ENCODE results near the gene IVD. TPM values are rescaled to one million over a fixed set of nuclear protein-coding genes. Genes with fewer than 3 reads are reported as not detected.

IVD gene
- total RNA-seq, 6 experiments from 2014 or later = 48.5 to 69.9 (median 50.4) TPM

GRCh38 chr15:40410476-40410875 lies 4.9 kb downstream of the IVD start:
- Mint-ChIP-seq H3K36me3 (ENCODE audit: low read depth) (peaks cover 28% of the 10 kb centered on the region), H3K4me3 (no peak overlapping the region), H3K27ac (no peak overlapping the region)

DNA sequence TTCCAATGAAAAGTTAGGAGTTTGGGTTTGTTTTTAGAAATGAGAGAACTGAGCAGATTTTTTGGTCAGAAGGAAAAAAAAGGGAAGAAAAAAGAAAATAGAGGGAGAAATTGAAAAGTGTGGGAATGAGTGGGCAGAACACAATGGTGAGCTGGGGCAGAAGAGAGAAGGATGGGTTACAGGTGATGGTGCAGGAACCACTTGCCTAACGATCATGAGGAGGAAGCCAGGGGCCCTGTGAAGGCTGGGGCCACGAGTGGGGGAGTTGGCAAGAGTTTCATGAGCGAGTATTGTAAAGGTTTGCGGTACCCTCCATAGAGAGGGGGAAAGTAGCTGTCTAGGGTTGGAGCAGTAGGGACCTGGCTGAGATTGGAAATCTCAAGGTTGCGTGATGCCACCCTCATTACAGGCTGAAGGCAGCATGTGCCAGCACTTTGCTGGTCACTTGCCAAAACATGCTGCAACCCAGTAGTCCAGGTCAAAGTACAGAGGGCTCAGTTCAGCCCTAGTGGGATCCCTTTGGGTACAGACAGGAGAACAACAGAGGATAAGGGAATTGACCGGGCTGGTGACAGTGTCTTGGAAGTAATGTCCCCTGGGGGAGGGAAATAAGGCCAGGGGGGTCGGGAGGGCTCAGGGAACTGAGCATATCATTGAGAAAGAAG lies 6.6 kb downstream of the IVD start:
- Mint-ChIP-seq H3K9me3 (no peaks in the 10 kb centered on the region), H3K27me3 (ENCODE audit: insufficient read depth) (no peaks in the 10 kb centered on the region; the same call in 1 of the 2 replicates), H3K36me3 (ENCODE audit: low read depth) (peaks cover 20% of the 10 kb centered on the region; the same call in 1 of the 2 replicates), H3K4me1 (ENCODE audit: low read depth) (peaks cover 7% of the 10 kb centered on the region; the same call in 1 of the 2 replicates), H3K4me3 (no peak overlapping the region), H3K27ac (no peak overlapping the region)
- TF ChIP-seq CTCF (IDR thresholded peaks at IDR 0.05) = no peak
- DNase-seq = no peak

More at GRCh38 chr15:40410476-40410875, 4.9 kb downstream of the IVD start:
- no peaks in the 10 kb centered on the region for H3K9me3 Mint-ChIP-seq
- no peak for DNase-seq
- no peak for TF ChIP-seq CTCF (IDR thresholded peaks at IDR 0.05)
- peaks cover 18% of the 10 kb centered on the region for H3K4me1 Mint-ChIP-seq (ENCODE audit: low read depth)
- no peaks in the 10 kb centered on the region; the same call in none of the 2 replicates for H3K27me3 Mint-ChIP-seq (ENCODE audit: insufficient read depth)

DNA sequence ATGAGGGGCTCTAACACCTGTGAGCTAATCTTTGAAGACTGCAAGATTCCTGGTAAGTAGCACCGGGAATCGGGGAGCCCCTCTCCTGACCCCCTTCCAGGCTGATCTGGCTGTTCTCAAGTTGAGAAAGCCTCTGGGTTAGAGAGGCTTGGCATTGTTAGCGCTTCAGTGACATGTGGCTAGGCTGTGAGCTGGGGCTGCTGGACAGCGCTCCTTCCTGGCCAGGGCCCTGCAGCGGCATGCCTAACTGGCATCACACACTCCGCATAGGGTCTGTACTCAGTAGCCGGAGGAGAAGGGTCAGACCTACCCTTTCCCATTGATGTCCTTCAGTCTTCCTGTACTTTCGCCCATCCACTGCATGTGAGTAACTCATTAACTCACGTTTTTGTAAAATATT lies 7.4 kb downstream of the IVD start:
- no peak overlapping the region for H3K4me3 Mint-ChIP-seq
- DNase-seq = no peak
- no peaks in the 10 kb centered on the region for H3K4me1 Mint-ChIP-seq (ENCODE audit: low read depth)
- no peaks in the 10 kb centered on the region; the same call in 1 of the 2 replicates for H3K27me3 Mint-ChIP-seq (ENCODE audit: insufficient read depth)
- H3K27ac Mint-ChIP-seq = no peak overlapping the region
- H3K36me3 Mint-ChIP-seq (ENCODE audit: low read depth) = peaks cover 23% of the 10 kb centered on the region; the same call in 1 of the 2 replicates
- TF ChIP-seq CTCF (IDR thresholded peaks at IDR 0.05) = no peak
- H3K9me3 Mint-ChIP-seq = no peaks in the 10 kb centered on the region

GRCh38 chr15:40414816-40415215 lies 9.2 kb downstream of the IVD start:
- H3K4me1 Mint-ChIP-seq (ENCODE audit: low read depth) = no peaks in the 10 kb centered on the region
- no peak overlapping the region for H3K27ac Mint-ChIP-seq
- no peak for TF ChIP-seq CTCF (IDR thresholded peaks at IDR 0.05)
- no peaks in the 10 kb centered on the region for H3K27me3 Mint-ChIP-seq (ENCODE audit: insufficient read depth)
- no peak for DNase-seq
- no peaks in the 10 kb centered on the region for H3K9me3 Mint-ChIP-seq
- H3K4me3 Mint-ChIP-seq = no peak overlapping the region
- H3K36me3 Mint-ChIP-seq (ENCODE audit: low read depth) = peaks cover 24% of the 10 kb centered on the region; the same call in 1 of the 2 replicates

DNA sequence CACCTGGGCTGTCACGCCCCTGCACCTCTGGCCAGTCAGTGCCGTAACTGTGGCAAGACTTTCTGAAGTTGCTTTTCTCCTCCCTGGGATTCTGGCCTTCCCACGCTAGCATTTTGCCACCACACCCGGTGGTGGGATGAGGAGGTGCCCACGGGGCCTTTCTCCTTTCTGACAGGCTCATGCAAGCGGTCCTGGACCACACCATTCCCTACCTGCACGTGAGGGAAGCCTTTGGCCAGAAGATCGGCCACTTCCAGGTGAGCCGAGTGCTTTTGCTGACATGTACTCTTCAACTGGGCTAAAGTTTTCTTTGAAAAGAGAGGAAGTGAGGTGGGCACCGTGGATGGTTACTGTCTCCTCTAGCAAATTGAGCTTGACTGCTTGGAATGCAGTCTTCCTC lies 9.6 kb downstream of the IVD start:
- no peak for DNase-seq
- no peak for TF ChIP-seq CTCF (IDR thresholded peaks at IDR 0.05)
- Mint-ChIP-seq H3K4me1 (ENCODE audit: low read depth) (no peaks in the 10 kb centered on the region), H3K36me3 (ENCODE audit: low read depth) (peaks cover 24% of the 10 kb centered on the region; the same call in 1 of the 2 replicates), H3K4me3 (no peak overlapping the region), H3K27ac (no peak overlapping the region), H3K9me3 (no peaks in the 10 kb centered on the region), H3K27me3 (ENCODE audit: insufficient read depth) (no peaks in the 10 kb centered on the region)

Data from HFFc6 (cell line).